HCT116 (cell line): ENCODE measurements around the gene FHOD3. TPM values are rescaled to one million over a fixed set of nuclear protein-coding genes. Genes with fewer than 3 reads are reported as not detected.

Source experiments
- ATAC-seq: fragments of 200-7000 bp; cut with Tn5 transposase; 2 replicates; pipeline ENCODE4 v1.9.1; 2020; ENCODE audit warnings: mild to moderate bottlenecking, moderate library complexity
- BruUV-seq: library from RNA; stranded (reverse); fragments of 400-500 nt; replicated peaks from 2 replicates; lab custom pipeline; 2021; lab: Mats Ljungman, UMichigan
- CTCF ChIA-PET: fragments of 300-600 bp; sonication (Branson Sonifier 250); formaldehyde crosslinking; loops from one replicate; lab custom pipeline; 2021; ENCODE audit warnings: antibody characterized with exemption; lab: Charles Lee
- POLR2A ChIA-PET: fragments of 300-600, 350-600 bp; sonication (Branson Sonifier 250); formaldehyde crosslinking; loops from one replicate; lab custom pipeline; 2021; ENCODE audit warnings: antibody characterized with exemption; lab: Charles Lee
- RAD21 ChIA-PET, 2 experiments: fragments of 300-600 bp; sonication (Branson Sonifier 250); formaldehyde crosslinking; loops; one replicate each; lab custom pipeline; 2023; ENCODE audit warnings: low total read pairs in 2 of 2; ENCODE audit not compliant: uncharacterized antibody in 2 of 2, unreplicated experiment in 2 of 2, low non-redundant PET in 1 of 2; lab: Charles Lee
- DNase-seq: peaks from one replicate; pipeline ENCODE4 v3.0.0-alpha.2; 2010; ENCODE audit warnings: low read depth, low spot score
- H2AFZ ChIP-seq: fragments of 200-600 bp; shearing (Covaris generic), sonication (generic); 2 replicates; pipeline ENCODE4 v1.6.1; 2017; ENCODE audit warnings: low read depth, mixed run types, mixed read lengths, antibody characterized with exemption, low read length; ENCODE audit not compliant: poor library complexity, severe bottlenecking
- H3K27ac ChIP-seq: 2 replicates; pipeline ENCODE4 v1.5.1; 2012; ENCODE audit warnings: low read depth, low read length
- H3K27me3 ChIP-seq: fragments of 200-600 bp; sonication (generic); 2 replicates; pipeline ENCODE4 v1.6.1; 2016; ENCODE audit warnings: mixed run types, low read length, mixed read lengths; ENCODE audit not compliant: insufficient read depth
- H3K36me3 ChIP-seq, 2 experiments: fragments of 200-500 bp in 1 of 2; fragments of 200-600 bp in 1 of 2; sonication (Bioruptor generic) in 1 of 2; sonication (generic) in 1 of 2; 2 replicates each; pipeline versions ENCODE4 v1.5.1 to v1.6.1; 2014 to 2016; ENCODE audit warnings: low read length in 2 of 2, inconsistent platforms in 1 of 2, mixed read lengths in 1 of 2, mixed run types in 1 of 2; ENCODE audit not compliant: insufficient read depth in 2 of 2, control insufficient read depth in 1 of 2
- H3K4me1 ChIP-seq, 2 experiments: fragments of 200-600 bp in 1 of 2; sonication (generic) in 1 of 2; 2 replicates each; pipeline versions ENCODE4 v1.5.1 to v1.6.1; 2012 to 2017; ENCODE audit warnings: low read length in 2 of 2, inconsistent platforms in 1 of 2, mild to moderate bottlenecking in 1 of 2, mixed read lengths in 1 of 2, mixed run types in 1 of 2, moderate library complexity in 1 of 2; ENCODE audit not compliant: insufficient read depth in 2 of 2, control insufficient read depth in 1 of 2
- H3K4me2 ChIP-seq: fragments of 200-600 bp; sonication (generic); 2 replicates; pipeline ENCODE4 v1.6.1; 2017; ENCODE audit warnings: mixed run types, low read length, mixed read lengths
- H3K4me3 ChIP-seq, 2 experiments: fragments of 200-600 bp in 1 of 2; sonication (generic) in 1 of 2; replicated peaks in 1 of 2; 2 replicates each; pipeline ENCODE4 v1.5.1; 2011 to 2016; ENCODE audit warnings: low read length in 2 of 2, control low read depth in 1 of 2, low read depth in 1 of 2, mild to moderate bottlenecking in 1 of 2, mixed read lengths in 1 of 2, mixed run types in 1 of 2
- H3K79me2 ChIP-seq: fragments of 200-600 bp; sonication (generic); 2 replicates; pipeline ENCODE4 v1.6.1; 2017; ENCODE audit warnings: mild to moderate bottlenecking, mixed run types, low read length, moderate library complexity, mixed read lengths; ENCODE audit not compliant: insufficient read depth
- H3K9ac ChIP-seq: fragments of 200-600 bp; sonication (generic); 2 replicates; pipeline ENCODE4 v1.6.1; 2016; ENCODE audit warnings: low read length, mixed read lengths
- H3K9me2 ChIP-seq: fragments of 200-600 bp; sonication (generic), shearing (Covaris generic); 2 replicates; pipeline ENCODE4 v1.6.1; 2017; ENCODE audit warnings: mixed run types, mild to moderate bottlenecking, moderate library complexity; ENCODE audit not compliant: insufficient read depth
- H3K9me3 ChIP-seq, 2 experiments: fragments of 200-500 bp in 1 of 2; fragments of 200-600 bp in 1 of 2; sonication (Bioruptor generic) in 1 of 2; sonication (generic) in 1 of 2; 2 replicates each; pipeline ENCODE4 v1.6.1; 2014 to 2017; ENCODE audit warnings: low read length in 2 of 2, mixed read lengths in 2 of 2, inconsistent platforms in 1 of 2, low read depth in 1 of 2, mild to moderate bottlenecking in 1 of 2, mixed run types in 1 of 2, moderate library complexity in 1 of 2; ENCODE audit not compliant: control insufficient read depth in 1 of 2, insufficient read depth in 1 of 2
- H4K20me1 ChIP-seq: fragments of 200-600 bp; sonication (generic), shearing (Covaris generic); 2 replicates; pipeline ENCODE4 v1.6.1; 2017; ENCODE audit warnings: mixed run types, mild to moderate bottlenecking, moderate library complexity; ENCODE audit not compliant: insufficient read depth
- EGR1 ChIP-seq: IDR thresholded peaks from 2 replicates; pipeline ENCODE4 v1.6.1; 2012; ENCODE audit warnings: low read depth
- ELF1 ChIP-seq: IDR thresholded peaks from 2 replicates; pipeline ENCODE4 v1.6.1; 2012; ENCODE audit warnings: low read depth, borderline replicate concordance
- EZH2phosphoT487 ChIP-seq: fragments of 200-600 bp; IDR thresholded peaks from 2 replicates; pipeline ENCODE4 v1.6.1; 2018; ENCODE audit warnings: antibody characterized with exemption, borderline replicate concordance
- FOSL1 ChIP-seq: IDR thresholded peaks from 2 replicates; pipeline ENCODE4 v1.6.1; 2012; ENCODE audit warnings: low read depth
- JUND ChIP-seq: IDR thresholded peaks from 2 replicates; pipeline ENCODE4 v1.6.1; 2012
- RAD21 ChIP-seq: IDR thresholded peaks from 2 replicates; pipeline ENCODE4 v1.6.1; 2012; ENCODE audit warnings: low read depth, mild to moderate bottlenecking
- SIN3A ChIP-seq: IDR thresholded peaks from 2 replicates; pipeline ENCODE4 v1.6.1; 2012; ENCODE audit warnings: low read depth
- SRF ChIP-seq: IDR thresholded peaks from 2 replicates; pipeline ENCODE4 v1.6.1; 2012; ENCODE audit warnings: low read depth
- YY1 ChIP-seq: IDR thresholded peaks from 2 replicates; pipeline ENCODE4 v1.6.1; 2011; ENCODE audit warnings: low read length, low read depth, moderate library complexity, mild to moderate bottlenecking; ENCODE audit not compliant: insufficient replicate concordance; ENCODE audit errors: extremely low read depth
- ZFX ChIP-seq: fragments of 450-650 bp; IDR thresholded peaks from 2 replicates; pipeline ENCODE4 v1.6.1; 2017
- ZNF274 ChIP-seq: fragments of 200-500 bp; sonication (Bioruptor generic); IDR thresholded peaks from 2 replicates; pipeline ENCODE4 v1.6.1; 2014; ENCODE audit warnings: mild to moderate bottlenecking, low read depth, low read length, inconsistent platforms
- intact Hi-C: fragments of 100-400 bp; cut with micrococcal nuclease; formaldehyde crosslinking; loops from 2 replicates; pipeline ENCODE4 v1.10.0; 2022
- total RNA-seq: library from RNA; stranded (reverse); gene quantifications from one replicate; pipeline ENCODE4 v1.2.1, GENCODE V29; 2021; ENCODE audit not compliant: unreplicated experiment
- TF ChIP-seq, protein P1 (sequence below): IDR thresholded peaks from 2 replicates; pipeline ENCODE4 v1.6.1; 2012
- TF ChIP-seq, protein P2 (sequence below): IDR thresholded peaks from 2 replicates; pipeline ENCODE4 v1.6.1; 2011; ENCODE audit warnings: mild to moderate bottlenecking, low read length, moderate library complexity; ENCODE audit not compliant: insufficient replicate concordance; ENCODE audit errors: extremely low read depth
- TF ChIP-seq, protein P3 (sequence below): IDR thresholded peaks from 2 replicates; pipeline ENCODE4 v1.6.1; 2012

Gene FHOD3
- total RNA-seq, 1 experiment from 2014 or later: 4.0 TPM

DNA sequence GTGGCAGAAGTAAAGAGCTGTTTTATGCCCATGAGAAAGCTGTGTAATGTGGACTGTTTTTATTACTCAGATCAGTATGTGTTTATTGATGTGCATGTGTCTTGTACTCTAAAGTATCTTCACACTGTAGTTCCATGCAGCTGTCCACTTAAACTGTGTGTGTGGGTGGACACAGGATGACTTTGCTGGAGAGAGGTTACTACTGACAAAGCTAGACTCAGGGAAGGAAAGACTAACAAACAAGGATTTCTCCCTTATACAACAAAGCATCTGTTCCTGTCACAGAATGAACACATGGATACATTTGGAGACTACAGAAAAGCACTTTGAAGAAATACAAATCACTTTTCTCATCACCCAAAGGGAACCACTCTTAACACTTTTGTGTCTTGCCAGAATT, 10.0 kb downstream of the FHOD3 start:
- H3K27ac ChIP-seq: no peak overlapping the region
- no peak overlapping the region for H3K4me2 ChIP-seq
- no peak overlapping the region for H3K4me3 ChIP-seq
- no peaks in the 10 kb centered on the region for H3K36me3 ChIP-seq
- RAD21 ChIA-PET: no interaction called here
- no peaks in the 10 kb centered on the region for H3K79me2 ChIP-seq
- ATAC-seq: no peak
- no peak for DNase-seq
- CTCF ChIA-PET: interaction anchor here (0.8 kb wide), 1 partner anchor 23 kb away, joined by 4 read pairs; no protein-coding TSS in a partner anchor
- intact Hi-C loops: no loop called here
- H4K20me1 ChIP-seq: no peaks in the 10 kb centered on the region
- no peaks in the 10 kb centered on the region for H3K9me2 ChIP-seq
- H2AFZ ChIP-seq: no peak overlapping the region
- peaks cover 30 to 31% of the 10 kb centered on the region in 2 experiments for H3K4me1 ChIP-seq
- POLR2A ChIA-PET: no interaction called here
- no peak overlapping the region for H3K9ac ChIP-seq
- H3K9me3 ChIP-seq: no peaks in the 10 kb centered on the region
- H3K27me3 ChIP-seq: peaks cover 19% of the 10 kb centered on the region
- no TSS peak for BruUV-seq
- TF ChIP-seq JUND: no peak
- TF ChIP-seq, protein P1, sequence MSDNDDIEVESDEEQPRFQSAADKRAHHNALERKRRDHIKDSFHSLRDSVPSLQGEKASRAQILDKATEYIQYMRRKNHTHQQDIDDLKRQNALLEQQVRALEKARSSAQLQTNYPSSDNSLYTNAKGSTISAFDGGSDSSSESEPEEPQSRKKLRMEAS: no peak
- TF ChIP-seq, all 23 proteins: peak for 0

DNA sequence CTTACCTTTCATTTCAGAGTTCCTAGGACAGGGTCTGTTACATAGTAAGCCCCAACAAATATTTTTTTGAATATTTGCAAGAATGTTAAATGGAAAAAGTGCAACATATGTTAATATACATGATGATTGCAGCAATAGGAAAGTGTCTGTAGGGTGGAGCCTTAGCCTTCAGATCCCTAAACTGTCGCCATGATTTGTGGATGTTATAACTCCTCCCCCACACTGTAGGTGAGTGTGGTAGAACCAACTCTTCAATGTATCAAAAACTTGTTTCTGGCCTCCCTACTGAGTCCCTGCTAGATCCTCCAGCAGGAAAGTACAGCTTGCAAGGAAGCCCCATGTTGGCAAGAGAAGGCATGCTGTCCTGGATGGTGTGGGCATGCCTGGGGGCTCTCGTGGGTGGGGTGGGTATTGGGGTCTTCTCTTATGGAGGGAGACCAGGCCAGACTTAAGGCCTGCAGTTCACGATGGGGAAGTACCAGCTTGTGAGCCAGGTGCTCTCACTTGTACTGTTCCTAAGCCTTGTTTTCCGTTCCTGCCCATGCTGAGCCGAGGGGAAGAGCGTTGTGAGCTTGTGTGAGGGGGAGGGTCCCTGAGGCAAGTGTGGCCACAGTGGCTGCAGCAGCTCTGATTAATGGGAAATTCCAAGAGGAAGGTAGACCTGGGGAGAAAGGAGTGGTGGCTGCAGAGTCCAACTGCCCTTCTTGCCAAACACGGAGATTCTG, 11.4 kb downstream of the FHOD3 start:
- H3K9ac ChIP-seq: peak overlapping the region; percentile 39; the same call in 1 of the 2 replicates
- RAD21 ChIA-PET: interaction anchor here in 1 of 2 experiments (1.4 kb wide), 1 partner anchor 103 kb away, joined by 4 read pairs; no protein-coding TSS in a partner anchor
- no peaks in the 10 kb centered on the region for H3K9me3 ChIP-seq
- DNase-seq: no peak
- peaks cover 12% of the 10 kb centered on the region; the same call in 1 of the 2 replicates for H3K27me3 ChIP-seq
- CTCF ChIA-PET: interaction anchor here (0.7 to 1.2 kb wide), 3 partner anchors 12 to 213 kb away, joined by 3 to 4 read pairs (median 3); partner anchors contain the start of gene FHOD3
- H3K9me2 ChIP-seq: no peaks in the 10 kb centered on the region
- peak overlapping the region; percentile 26 to 45 for H3K4me3 ChIP-seq
- H3K36me3 ChIP-seq: no peaks in the 10 kb centered on the region
- TF ChIP-seq, protein P2, sequence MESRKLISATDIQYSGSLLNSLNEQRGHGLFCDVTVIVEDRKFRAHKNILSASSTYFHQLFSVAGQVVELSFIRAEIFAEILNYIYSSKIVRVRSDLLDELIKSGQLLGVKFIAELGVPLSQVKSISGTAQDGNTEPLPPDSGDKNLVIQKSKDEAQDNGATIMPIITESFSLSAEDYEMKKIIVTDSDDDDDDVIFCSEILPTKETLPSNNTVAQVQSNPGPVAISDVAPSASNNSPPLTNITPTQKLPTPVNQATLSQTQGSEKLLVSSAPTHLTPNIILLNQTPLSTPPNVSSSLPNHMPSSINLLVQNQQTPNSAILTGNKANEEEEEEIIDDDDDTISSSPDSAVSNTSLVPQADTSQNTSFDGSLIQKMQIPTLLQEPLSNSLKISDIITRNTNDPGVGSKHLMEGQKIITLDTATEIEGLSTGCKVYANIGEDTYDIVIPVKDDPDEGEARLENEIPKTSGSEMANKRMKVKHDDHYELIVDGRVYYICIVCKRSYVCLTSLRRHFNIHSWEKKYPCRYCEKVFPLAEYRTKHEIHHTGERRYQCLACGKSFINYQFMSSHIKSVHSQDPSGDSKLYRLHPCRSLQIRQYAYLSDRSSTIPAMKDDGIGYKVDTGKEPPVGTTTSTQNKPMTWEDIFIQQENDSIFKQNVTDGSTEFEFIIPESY: no peak
- no peak for TF ChIP-seq EZH2phosphoT487
- TF ChIP-seq RAD21: no peak
- no peak for TF ChIP-seq EGR1
- no peak for TF ChIP-seq SRF
- TF ChIP-seq ZFX: no peak
- TF ChIP-seq, protein P1: no peak
- no peak for TF ChIP-seq YY1
- TF ChIP-seq ELF1: no peak
- TF ChIP-seq FOSL1: no peak
- TF ChIP-seq SIN3A: no peak
- TF ChIP-seq, protein P3, sequence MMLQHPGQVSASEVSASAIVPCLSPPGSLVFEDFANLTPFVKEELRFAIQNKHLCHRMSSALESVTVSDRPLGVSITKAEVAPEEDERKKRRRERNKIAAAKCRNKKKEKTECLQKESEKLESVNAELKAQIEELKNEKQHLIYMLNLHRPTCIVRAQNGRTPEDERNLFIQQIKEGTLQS: no peak
- no peak for TF ChIP-seq ZNF274
- H3K4me1 ChIP-seq: peaks cover 30 to 31% of the 10 kb centered on the region in 2 experiments
- intact Hi-C loops: no loop called here
- H3K4me2 ChIP-seq: peak overlapping the region; percentile 74
- POLR2A ChIA-PET: no interaction called here
- H3K79me2 ChIP-seq: no peaks in the 10 kb centered on the region
- no TSS peak for BruUV-seq
- H3K27ac ChIP-seq: peak overlapping the region; percentile 73
- ATAC-seq: peak; percentile 53
- no peaks in the 10 kb centered on the region for H4K20me1 ChIP-seq
- no peak overlapping the region for H2AFZ ChIP-seq
